Neuron (in vitro differentiated cells): ENCODE measurements around the gene PHKG2.
"Not testable (repeated sequence)": the region's sequence is repeated elsewhere in the genome, so short reads cannot be mapped to it uniquely, and the experiment has no call there.

Experiments used
- H2AFZ ChIP-seq: one replicate; pipeline ENCODE4 v1.6.1; 2013; ENCODE audit warnings: low read depth, mild to moderate bottlenecking, inconsistent platforms, low read length, moderate library complexity
- H3K27me3 ChIP-seq: one replicate; pipeline ENCODE4 v1.6.1; 2013; ENCODE audit warnings: low read length; ENCODE audit not compliant: insufficient read depth
- H3K36me3 ChIP-seq: one replicate; pipeline ENCODE4 v1.6.1; 2013; ENCODE audit warnings: low read length; ENCODE audit not compliant: insufficient read depth
- H3K4me1 ChIP-seq: one replicate; pipeline ENCODE4 v1.6.1; 2013; ENCODE audit warnings: low read length; ENCODE audit not compliant: insufficient read depth
- H3K4me3 ChIP-seq: 2 replicates; pipeline ENCODE4 v1.5.1; 2013; ENCODE audit warnings: mild to moderate bottlenecking, low read length, moderate library complexity
- H3K9me3 ChIP-seq: one replicate; pipeline ENCODE4 v1.6.1; 2013; ENCODE audit warnings: low read length

PHKG2 gene, protein sequence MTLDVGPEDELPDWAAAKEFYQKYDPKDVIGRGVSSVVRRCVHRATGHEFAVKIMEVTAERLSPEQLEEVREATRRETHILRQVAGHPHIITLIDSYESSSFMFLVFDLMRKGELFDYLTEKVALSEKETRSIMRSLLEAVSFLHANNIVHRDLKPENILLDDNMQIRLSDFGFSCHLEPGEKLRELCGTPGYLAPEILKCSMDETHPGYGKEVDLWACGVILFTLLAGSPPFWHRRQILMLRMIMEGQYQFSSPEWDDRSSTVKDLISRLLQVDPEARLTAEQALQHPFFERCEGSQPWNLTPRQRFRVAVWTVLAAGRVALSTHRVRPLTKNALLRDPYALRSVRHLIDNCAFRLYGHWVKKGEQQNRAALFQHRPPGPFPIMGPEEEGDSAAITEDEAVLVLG

DNA sequence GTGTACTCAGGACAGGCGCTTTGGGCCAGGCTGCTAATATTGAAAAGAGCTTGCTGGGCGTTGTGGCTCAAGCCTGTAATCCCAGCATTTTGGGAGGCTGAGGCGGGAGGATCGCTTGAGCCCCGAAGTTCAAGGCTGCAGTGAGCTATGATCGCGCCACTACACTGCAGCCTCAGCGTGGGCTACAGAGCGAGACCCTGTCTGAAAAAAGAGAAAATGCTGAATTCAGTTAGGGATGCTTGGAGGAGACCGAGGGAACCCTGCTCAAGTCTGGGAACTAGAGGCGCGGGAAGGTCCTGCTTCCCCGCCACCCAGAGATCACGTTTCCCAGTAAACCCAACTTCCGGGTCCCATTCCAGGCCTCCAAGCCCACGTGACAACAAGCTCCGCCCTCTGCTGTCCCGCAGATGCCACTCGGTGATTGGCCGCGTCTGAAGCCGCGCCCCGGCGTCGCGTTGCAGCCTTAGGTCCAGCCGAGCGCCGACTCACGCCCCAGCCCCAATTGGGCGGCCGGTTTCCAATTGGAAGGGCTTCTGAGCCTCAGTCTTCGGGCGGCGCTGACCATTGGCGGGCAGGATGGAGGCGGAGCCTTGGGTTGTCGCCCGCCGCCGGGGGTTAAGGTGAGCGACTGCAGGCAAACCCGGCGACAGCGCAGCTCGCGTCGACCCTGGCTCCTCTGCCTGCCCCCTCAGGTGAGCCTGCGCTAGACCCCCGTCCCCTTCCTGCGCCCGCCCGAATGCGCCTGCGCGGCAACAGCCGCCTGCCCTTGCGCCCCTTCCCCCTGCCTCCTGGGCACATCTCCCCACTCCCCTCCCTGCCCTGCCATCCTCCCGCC is at the start of gene PHKG2:
TSS of gene PHKG2 (plus strand) at position 627 of the 835 bp plus-strand sequence. CDS start 396 bp downstream, outside the sequence.
- Histone ChIP-seq H3K9me3 (no peaks in the 10 kb centered on the region), H3K4me1 (no peaks in the 10 kb centered on the region), H3K27me3 (no peaks in the 10 kb centered on the region), H3K36me3 (peaks cover 26% of the 10 kb centered on the region), H2AFZ (peak within 1 kb of the TSS; percentile 68), H3K4me3 (peak within 1 kb of the TSS; percentile 57)

- Histone ChIP-seq H3K9me3 (no peaks in the 10 kb centered on the region), H3K4me1 (peaks cover 15% of the 10 kb centered on the region), H3K27me3 (no peaks in the 10 kb centered on the region), H3K36me3 (peaks cover 28% of the 10 kb centered on the region), H3K4me3 (peak within 1 kb of the TSS; percentile 85), H2AFZ (peak within 1 kb of the TSS; percentile 80)
These were observed 49.2 kb upstream of the PHKG2 start, which contains the start of gene SRCAP for GRCh38 chr16:30698816-30699614. TSS of gene SRCAP (plus strand) at chr16:30699171. CDS start at chr16:30700825, 1,654 bp downstream.

DNA sequence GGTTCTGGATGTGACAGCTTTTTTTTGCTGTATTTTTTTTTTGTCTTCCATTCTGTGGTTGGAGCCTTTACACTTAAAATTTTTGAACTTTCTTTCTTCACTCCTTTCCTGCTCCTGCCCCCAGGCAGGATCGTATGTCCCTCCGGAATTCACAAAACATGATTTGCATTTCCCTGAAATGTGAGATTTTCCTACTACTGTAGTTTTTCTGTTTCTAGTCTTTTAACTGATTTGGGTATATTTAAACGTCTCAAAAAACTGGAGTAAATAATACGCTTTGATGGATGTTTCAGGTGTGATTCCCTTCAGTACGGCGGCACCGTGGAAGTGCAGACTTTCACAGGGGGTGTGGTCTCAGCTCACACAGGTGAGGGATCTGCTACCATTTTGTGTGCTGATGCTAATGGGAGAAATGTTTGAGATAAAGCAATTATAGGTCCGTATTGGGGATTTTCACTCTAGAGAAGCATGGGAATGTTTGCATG is 48.6 kb upstream of the PHKG2 start:
- Histone ChIP-seq H3K4me1 (peaks cover 15% of the 10 kb centered on the region), H3K27me3 (no peaks in the 10 kb centered on the region), H2AFZ (no peak overlapping the region), H3K36me3 (peaks cover 34% of the 10 kb centered on the region), H3K4me3 (peak overlapping the region; percentile 85), H3K9me3 (no peaks in the 10 kb centered on the region)

- Histone ChIP-seq H3K27me3 (no peaks in the 10 kb centered on the region), H3K4me3 (no peak overlapping the region), H3K36me3 (peaks cover 42% of the 10 kb centered on the region), H3K9me3 (no peaks in the 10 kb centered on the region), H3K4me1 (peaks cover 15% of the 10 kb centered on the region), H2AFZ (no peak overlapping the region)
These were observed 47.7 kb upstream of the PHKG2 start for GRCh38 chr16:30700491-30700890.

GRCh38 chr16:30700971-30701370 is 47.3 kb upstream of the PHKG2 start:
- no peaks in the 10 kb centered on the region for H3K27me3 ChIP-seq
- no peaks in the 10 kb centered on the region for H3K9me3 ChIP-seq
- no peak overlapping the region for H3K4me3 ChIP-seq
- peaks cover 15% of the 10 kb centered on the region for H3K4me1 ChIP-seq
- H3K36me3 ChIP-seq: peaks cover 47% of the 10 kb centered on the region
- no peak overlapping the region for H2AFZ ChIP-seq

DNA sequence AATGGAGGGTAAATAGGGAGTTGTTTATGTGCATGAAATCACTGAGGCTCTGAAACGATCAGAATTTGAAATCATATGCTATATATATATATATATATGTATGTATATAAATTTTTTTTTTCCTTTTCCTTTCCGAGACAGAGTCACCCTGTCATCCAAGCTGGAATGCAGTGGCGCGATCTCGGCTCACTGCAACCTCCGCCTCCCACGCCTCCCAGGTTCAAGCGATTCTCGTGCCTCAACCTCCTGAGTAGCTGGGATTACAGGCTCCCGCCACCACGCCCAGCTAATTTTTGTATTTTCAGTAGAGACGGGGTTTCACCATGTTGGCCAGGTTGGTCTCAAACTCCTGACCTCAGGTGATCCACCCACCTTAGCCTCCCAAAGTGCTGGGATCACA is 45.2 kb upstream of the PHKG2 start:
- Histone ChIP-seq H3K36me3 (peaks cover 67% of the 10 kb centered on the region), H3K4me1 (peaks cover 10% of the 10 kb centered on the region)
- H3K4me3 ChIP-seq, H2AFZ ChIP-seq, H3K27me3 ChIP-seq, H3K9me3 ChIP-seq: not testable (repeated sequence)

GRCh38 chr16:30703971-30704370 is 44.3 kb upstream of the PHKG2 start:
- no peak overlapping the region for H2AFZ ChIP-seq
- no peak overlapping the region for H3K4me3 ChIP-seq
- no peaks in the 10 kb centered on the region for H3K9me3 ChIP-seq
- H3K27me3 ChIP-seq: no peaks in the 10 kb centered on the region
- H3K36me3 ChIP-seq: peaks cover 73% of the 10 kb centered on the region
- H3K4me1 ChIP-seq: peaks cover 10% of the 10 kb centered on the region

- Histone ChIP-seq H3K4me1 (no peaks in the 10 kb centered on the region), H3K27me3 (no peaks in the 10 kb centered on the region), H3K4me3 (no peak overlapping the region), H3K9me3 (no peaks in the 10 kb centered on the region), H3K36me3 (peaks cover 81% of the 10 kb centered on the region), H2AFZ (no peak overlapping the region)
These were observed 42.2 kb upstream of the PHKG2 start for GRCh38 chr16:30706046-30706445.

DNA sequence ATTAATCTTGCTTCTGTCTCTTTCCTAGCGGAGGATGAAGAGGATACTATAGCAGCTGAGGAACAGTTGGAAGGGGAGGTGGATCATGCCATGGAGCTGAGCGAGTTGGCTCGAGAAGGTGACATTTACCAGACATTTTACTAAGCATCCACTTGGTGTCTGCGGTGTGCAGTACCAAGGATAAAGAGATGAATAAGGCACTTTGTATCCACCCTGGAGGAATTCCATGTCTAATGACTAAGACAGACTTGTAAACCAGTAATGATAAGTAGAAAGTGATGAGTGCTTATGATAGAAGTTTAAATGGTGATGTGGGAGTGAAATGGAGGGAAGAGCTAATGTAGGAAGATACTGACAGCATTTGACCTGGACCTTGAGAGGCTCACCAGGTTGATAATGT is 37.3 kb upstream of the PHKG2 start:
- Histone ChIP-seq H3K4me1 (no peaks in the 10 kb centered on the region), H3K4me3 (no peak overlapping the region), H3K36me3 (peaks cover 90% of the 10 kb centered on the region), H3K27me3 (no peaks in the 10 kb centered on the region), H2AFZ (no peak overlapping the region), H3K9me3 (no peaks in the 10 kb centered on the region)

GRCh38 chr16:30711712-30712111 is 36.5 kb upstream of the PHKG2 start:
- no peaks in the 10 kb centered on the region for H3K4me1 ChIP-seq
- H3K36me3 ChIP-seq: peaks cover 91% of the 10 kb centered on the region
- H3K9me3 ChIP-seq: no peaks in the 10 kb centered on the region
- no peak overlapping the region for H2AFZ ChIP-seq
- H3K4me3 ChIP-seq: no peak overlapping the region
- H3K27me3 ChIP-seq: no peaks in the 10 kb centered on the region

GRCh38 chr16:30715750-30716445 is 32.3 kb upstream of the PHKG2 start:
- Histone ChIP-seq H3K27me3 (no peaks in the 10 kb centered on the region), H3K4me3 (no peak overlapping the region), H3K36me3 (peaks cover 87% of the 10 kb centered on the region), H3K9me3 (no peaks in the 10 kb centered on the region), H3K4me1 (no peaks in the 10 kb centered on the region), H2AFZ (no peak overlapping the region)

- H3K36me3 ChIP-seq: peaks cover 91% of the 10 kb centered on the region
These were observed 28.1 kb upstream of the PHKG2 start for GRCh38 chr16:30720086-30720485.

More at GRCh38 chr16:30720086-30720485, 28.1 kb upstream of the PHKG2 start:
- H3K4me1 ChIP-seq: no peaks in the 10 kb centered on the region
- no peaks in the 10 kb centered on the region for H3K27me3 ChIP-seq
- H3K9me3 ChIP-seq: no peaks in the 10 kb centered on the region
- H3K4me3 ChIP-seq: no peak overlapping the region
- H2AFZ ChIP-seq: no peak overlapping the region
